Activated naive CD4-positive, alpha-beta T cell treated with anti-CD3 and anti-CD28 coated beads, Interleukin-2, amount 10 ng/mL, durations not matched to agents 7 days and 5 days (primary cell): Measurements from ENCODE around the gene ODAD2.

Source experiments
- CTCF ChIA-PET: fragments of 350-600 bp; sonication (Branson Sonifier 250); formaldehyde crosslinking; loops from one replicate; lab custom pipeline; 2021; ENCODE audit warnings: antibody characterized with exemption; lab: Charles Lee
- DNase-seq: peaks from one replicate; pipeline ENCODE4 v3.0.0-alpha.2; 2020
- H3K27ac Mint-ChIP-seq: one replicate; pipeline ENCODE4 v1.8.0; 2021; ENCODE audit warnings: mild to moderate bottlenecking, moderate library complexity, mixed read lengths
- H3K27me3 Mint-ChIP-seq: one replicate; pipeline ENCODE4 v1.8.0; 2021; ENCODE audit warnings: mild to moderate bottlenecking, mixed read lengths
- H3K36me3 Mint-ChIP-seq: one replicate; pipeline ENCODE4 v1.8.0; 2021; ENCODE audit warnings: mixed read lengths
- H3K4me1 Mint-ChIP-seq: one replicate; pipeline ENCODE4 v1.8.0; 2021; ENCODE audit warnings: mixed read lengths
- H3K4me3 Mint-ChIP-seq: one replicate; pipeline ENCODE4 v1.8.0; 2021; ENCODE audit warnings: mild to moderate bottlenecking, moderate library complexity, mixed read lengths
- H3K9me3 Mint-ChIP-seq: one replicate; pipeline ENCODE4 v1.8.0; 2021; ENCODE audit warnings: mixed read lengths

Gene ODAD2

GRCh38 chr10:27861781-27862180 lies 137.1 kb downstream of the ODAD2 start:
- Mint-ChIP-seq H3K4me3 (no peak overlapping the region), H3K27ac (no peak overlapping the region), H3K36me3 (no peaks in the 10 kb centered on the region), H3K4me1 (no peaks in the 10 kb centered on the region), H3K9me3 (no peaks in the 10 kb centered on the region), H3K27me3 (no peaks in the 10 kb centered on the region)
- DNase-seq = no peak
- CTCF ChIA-PET = no interaction called here

DNA sequence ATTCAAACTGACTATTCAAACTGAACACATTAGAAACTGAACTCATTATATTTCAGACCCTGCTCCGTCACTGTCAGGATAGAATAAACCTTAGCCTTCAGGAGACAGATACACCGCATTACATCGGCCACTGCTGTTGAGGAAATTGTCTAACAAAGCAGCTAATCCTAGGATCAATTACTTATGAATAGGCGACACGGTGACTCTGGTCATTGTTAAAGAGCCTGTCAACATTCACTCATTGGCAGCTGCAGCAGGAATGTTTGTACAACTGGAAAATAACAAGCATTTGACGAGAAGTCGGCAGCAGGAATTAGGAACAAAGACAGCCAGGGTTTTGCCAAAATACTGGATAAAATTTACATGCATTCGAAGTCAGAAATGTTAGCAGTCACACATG lies 141.3 kb downstream of the ODAD2 start:
- no peaks in the 10 kb centered on the region for H3K27me3 Mint-ChIP-seq
- H3K9me3 Mint-ChIP-seq = no peaks in the 10 kb centered on the region
- H3K27ac Mint-ChIP-seq = no peak overlapping the region
- no peak overlapping the region for H3K4me3 Mint-ChIP-seq
- H3K36me3 Mint-ChIP-seq = no peaks in the 10 kb centered on the region
- no peaks in the 10 kb centered on the region for H3K4me1 Mint-ChIP-seq
- DNase-seq = no peak
- CTCF ChIA-PET = no interaction called here

DNA sequence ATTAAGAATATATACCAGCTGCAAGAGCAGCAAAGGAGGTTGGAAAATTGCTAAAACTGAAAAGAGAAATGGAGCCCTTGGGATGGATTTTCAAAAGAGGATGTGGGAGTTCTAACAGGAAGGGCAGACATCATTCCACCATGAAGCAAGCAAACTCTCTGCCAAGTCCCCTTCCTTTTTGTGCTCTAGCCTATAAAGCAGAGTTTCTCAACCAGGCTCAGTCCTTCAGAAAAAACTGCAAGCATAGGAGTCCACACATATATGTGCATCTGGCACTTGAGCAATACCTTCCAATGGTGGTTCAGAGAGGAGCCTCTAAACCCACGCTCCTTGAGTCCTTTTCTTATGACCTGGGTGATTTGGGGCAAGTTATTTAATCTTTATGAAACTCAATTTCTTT lies 154.7 kb downstream of the ODAD2 start:
- H3K4me3 Mint-ChIP-seq = no peak overlapping the region
- H3K27me3 Mint-ChIP-seq = no peaks in the 10 kb centered on the region
- CTCF ChIA-PET = no interaction called here
- peaks cover 4% of the 10 kb centered on the region for H3K9me3 Mint-ChIP-seq
- no peaks in the 10 kb centered on the region for H3K4me1 Mint-ChIP-seq
- no peak for DNase-seq
- no peak overlapping the region for H3K27ac Mint-ChIP-seq
- no peaks in the 10 kb centered on the region for H3K36me3 Mint-ChIP-seq

- Mint-ChIP-seq H3K27me3 (peaks cover 3% of the 10 kb centered on the region), H3K4me1 (no peaks in the 10 kb centered on the region), H3K27ac (no peak overlapping the region), H3K4me3 (no peak overlapping the region), H3K9me3 (no peaks in the 10 kb centered on the region), H3K36me3 (no peaks in the 10 kb centered on the region)
- no peak for DNase-seq
- CTCF ChIA-PET = no interaction called here
Observed at GRCh38 chr10:27838901-27839300, 160.0 kb downstream of the ODAD2 start.

DNA sequence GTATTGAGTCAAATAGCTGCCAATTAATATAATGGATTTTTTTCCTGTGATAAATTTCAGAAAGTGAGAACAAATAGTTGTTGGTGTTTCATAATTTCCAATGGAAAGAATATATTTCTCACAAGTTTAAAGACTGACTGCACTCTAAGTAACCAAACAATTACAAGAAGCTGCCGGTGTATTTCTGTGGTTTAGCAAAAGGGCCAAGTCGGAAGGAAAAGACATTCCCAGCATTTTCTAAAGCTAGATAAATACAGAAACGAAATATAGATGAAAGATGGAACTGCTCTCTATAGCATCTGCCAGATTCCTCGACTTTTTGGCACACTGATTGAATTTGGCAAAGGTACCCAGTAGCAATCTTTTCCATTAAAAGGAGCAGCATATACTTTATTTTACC lies 160.5 kb downstream of the ODAD2 start:
- H3K36me3 Mint-ChIP-seq = no peaks in the 10 kb centered on the region
- H3K4me3 Mint-ChIP-seq = no peak overlapping the region
- H3K27me3 Mint-ChIP-seq = peaks cover 3% of the 10 kb centered on the region
- no peak for DNase-seq
- H3K27ac Mint-ChIP-seq = no peak overlapping the region
- no peaks in the 10 kb centered on the region for H3K4me1 Mint-ChIP-seq
- CTCF ChIA-PET = no interaction called here
- no peaks in the 10 kb centered on the region for H3K9me3 Mint-ChIP-seq

DNA sequence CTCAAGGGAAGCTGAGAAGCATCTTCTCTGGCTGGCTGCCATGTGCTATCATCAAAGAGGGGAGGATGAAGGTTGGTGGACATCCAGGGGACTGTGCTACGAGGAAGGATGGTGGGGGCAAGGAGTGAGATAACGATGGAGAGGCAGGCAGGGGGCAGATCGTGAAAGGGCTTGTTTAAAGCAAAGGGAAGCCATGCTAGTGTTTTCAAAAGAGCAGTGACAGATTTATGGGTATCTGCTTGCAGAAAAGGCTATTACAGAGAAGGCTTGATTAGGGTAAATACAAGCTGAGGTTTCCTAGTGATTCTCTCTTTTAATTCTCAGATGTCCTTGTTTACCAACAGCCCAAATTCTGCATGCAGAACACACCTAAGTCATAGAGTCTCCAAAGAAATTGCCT lies 164.4 kb downstream of the ODAD2 start:
- peaks cover 3% of the 10 kb centered on the region for H3K27me3 Mint-ChIP-seq
- CTCF ChIA-PET = no interaction called here
- no peaks in the 10 kb centered on the region for H3K4me1 Mint-ChIP-seq
- H3K9me3 Mint-ChIP-seq = no peaks in the 10 kb centered on the region
- H3K4me3 Mint-ChIP-seq = no peak overlapping the region
- no peaks in the 10 kb centered on the region for H3K36me3 Mint-ChIP-seq
- DNase-seq = no peak
- H3K27ac Mint-ChIP-seq = no peak overlapping the region

DNA sequence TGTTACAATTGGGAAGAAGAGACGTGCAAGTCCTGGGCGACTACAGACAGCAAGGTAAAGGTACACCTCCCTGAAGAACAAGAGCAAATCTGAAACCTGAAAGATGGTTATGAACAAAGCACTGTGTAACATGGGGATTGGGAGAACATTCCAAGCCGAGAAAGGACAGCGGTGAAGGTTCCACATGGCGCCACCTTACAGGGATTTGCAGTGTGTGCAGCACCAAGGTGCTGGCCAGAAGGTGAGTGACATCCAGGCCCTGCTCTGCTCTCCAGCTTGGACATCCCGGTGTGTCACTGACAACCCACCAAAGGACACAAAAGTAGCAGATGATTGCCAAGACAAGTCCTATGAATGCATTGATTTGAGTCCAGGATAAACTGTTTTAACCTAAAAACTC lies 165.1 kb downstream of the ODAD2 start:
- CTCF ChIA-PET = no interaction called here
- H3K36me3 Mint-ChIP-seq = no peaks in the 10 kb centered on the region

GRCh38 chr10:27832826-27833225 lies 166.1 kb downstream of the ODAD2 start:
- Mint-ChIP-seq H3K4me3 (no peak overlapping the region), H3K4me1 (no peaks in the 10 kb centered on the region), H3K27ac (no peak overlapping the region), H3K9me3 (no peaks in the 10 kb centered on the region), H3K27me3 (peaks cover 3% of the 10 kb centered on the region), H3K36me3 (no peaks in the 10 kb centered on the region)
- no peak for DNase-seq
- CTCF ChIA-PET = no interaction called here

More for the DNA sequence above, 165.1 kb downstream of the ODAD2 start:
- H3K27me3 Mint-ChIP-seq = peaks cover 3% of the 10 kb centered on the region
- DNase-seq = no peak
- no peaks in the 10 kb centered on the region for H3K9me3 Mint-ChIP-seq
- no peaks in the 10 kb centered on the region for H3K4me1 Mint-ChIP-seq
- H3K4me3 Mint-ChIP-seq = no peak overlapping the region
- no peak overlapping the region for H3K27ac Mint-ChIP-seq

DNA sequence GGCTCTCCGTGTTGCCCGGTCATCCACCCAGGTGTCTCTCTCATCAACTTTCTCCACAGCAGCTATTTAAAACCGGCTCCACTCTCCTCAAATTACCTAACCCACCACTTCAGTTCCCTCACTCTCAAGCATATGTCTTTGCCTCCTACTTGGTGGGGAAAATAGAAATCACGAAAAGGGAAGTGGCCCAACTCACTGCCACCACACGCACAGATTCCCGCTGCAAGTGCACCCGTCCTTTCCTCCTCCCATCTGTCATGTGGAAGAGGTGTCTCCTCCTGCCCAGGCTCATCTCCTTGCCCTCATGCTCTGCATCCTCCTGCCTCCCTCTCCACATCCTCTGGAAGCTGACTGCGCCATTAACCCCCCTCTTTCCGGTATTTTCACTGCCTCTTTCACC lies 172.5 kb downstream of the ODAD2 start:
- CTCF ChIA-PET = interaction anchor here (0.6 kb wide), 1 partner anchor 65 kb away, joined by 3 read pairs; no protein-coding TSS in a partner anchor
- no peak overlapping the region for H3K4me3 Mint-ChIP-seq
- no peak overlapping the region for H3K27ac Mint-ChIP-seq
- no peaks in the 10 kb centered on the region for H3K9me3 Mint-ChIP-seq
- no peak for DNase-seq
- H3K4me1 Mint-ChIP-seq = no peaks in the 10 kb centered on the region
- no peaks in the 10 kb centered on the region for H3K36me3 Mint-ChIP-seq
- H3K27me3 Mint-ChIP-seq = no peaks in the 10 kb centered on the region

- no peak overlapping the region for H3K27ac Mint-ChIP-seq
- CTCF ChIA-PET = no interaction called here
- DNase-seq = no peak
- H3K4me1 Mint-ChIP-seq = no peaks in the 10 kb centered on the region
- no peaks in the 10 kb centered on the region for H3K27me3 Mint-ChIP-seq
- H3K36me3 Mint-ChIP-seq = no peaks in the 10 kb centered on the region
- no peaks in the 10 kb centered on the region for H3K9me3 Mint-ChIP-seq
- H3K4me3 Mint-ChIP-seq = no peak overlapping the region
Observed at GRCh38 chr10:27822301-27822700, 176.6 kb downstream of the ODAD2 start.

- H3K4me3 Mint-ChIP-seq = no peak overlapping the region
- no peak for DNase-seq
- H3K9me3 Mint-ChIP-seq = no peaks in the 10 kb centered on the region
- no peaks in the 10 kb centered on the region for H3K4me1 Mint-ChIP-seq
- H3K27ac Mint-ChIP-seq = no peak overlapping the region
- CTCF ChIA-PET = no interaction called here
- no peaks in the 10 kb centered on the region for H3K36me3 Mint-ChIP-seq
- H3K27me3 Mint-ChIP-seq = no peaks in the 10 kb centered on the region
Observed at GRCh38 chr10:27820637-27821036, 178.2 kb downstream of the ODAD2 start.

DNA sequence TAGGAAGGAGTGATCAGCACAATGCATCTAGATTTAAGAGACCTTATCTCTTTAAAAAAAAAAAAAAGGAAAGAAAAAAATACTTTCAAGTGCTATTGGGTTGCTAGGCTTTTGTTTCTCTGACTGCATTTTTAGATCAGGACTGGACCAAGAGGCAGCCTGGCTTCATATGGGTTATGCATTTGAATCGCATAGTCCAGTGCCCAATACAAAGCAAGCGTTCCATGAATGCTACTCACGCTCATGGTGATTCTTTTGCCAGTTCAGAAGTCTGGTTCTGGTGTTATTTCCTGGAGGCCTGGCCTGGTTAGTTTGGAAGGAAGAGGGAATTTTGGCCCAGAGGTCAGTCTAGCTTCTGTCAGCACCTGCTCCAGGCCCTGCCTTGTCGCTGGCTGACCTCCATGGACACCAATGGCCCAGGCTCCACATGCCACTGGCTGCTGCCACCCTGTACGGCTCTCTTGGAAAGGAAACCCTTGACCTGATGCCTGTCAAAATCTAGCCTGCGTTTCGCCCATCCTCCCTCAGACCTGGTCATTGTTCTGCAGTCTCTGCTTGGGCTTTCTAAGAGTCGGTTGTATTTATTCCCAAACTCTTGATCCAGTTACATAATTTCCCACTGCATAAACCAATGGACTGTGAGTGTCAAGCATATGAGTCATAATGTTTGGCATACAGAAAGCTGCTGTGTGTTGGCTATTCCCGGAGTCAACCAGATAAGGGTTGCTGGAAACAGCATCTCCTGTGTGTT lies 178.9 kb downstream of the ODAD2 start:
- no peak for DNase-seq
- no peaks in the 10 kb centered on the region for H3K36me3 Mint-ChIP-seq
- no peaks in the 10 kb centered on the region for H3K9me3 Mint-ChIP-seq

GRCh38 chr10:27816320-27816719 lies 182.6 kb downstream of the ODAD2 start:
- no peak overlapping the region for H3K27ac Mint-ChIP-seq
- no peaks in the 10 kb centered on the region for H3K4me1 Mint-ChIP-seq
- no peaks in the 10 kb centered on the region for H3K36me3 Mint-ChIP-seq
- CTCF ChIA-PET = interaction anchor here (1.2 kb wide), 1 partner anchor 9 kb away, joined by 3 read pairs; no protein-coding TSS in a partner anchor
- no peaks in the 10 kb centered on the region for H3K27me3 Mint-ChIP-seq
- no peak overlapping the region for H3K4me3 Mint-ChIP-seq
- DNase-seq = no peak
- H3K9me3 Mint-ChIP-seq = no peaks in the 10 kb centered on the region

More for the DNA sequence above, 178.9 kb downstream of the ODAD2 start:
- Mint-ChIP-seq H3K4me1 (no peaks in the 10 kb centered on the region), H3K27ac (no peak overlapping the region), H3K4me3 (no peak overlapping the region), H3K27me3 (no peaks in the 10 kb centered on the region)
- CTCF ChIA-PET = no interaction called here

- Mint-ChIP-seq H3K27me3 (no peaks in the 10 kb centered on the region), H3K4me1 (no peaks in the 10 kb centered on the region), H3K9me3 (no peaks in the 10 kb centered on the region), H3K4me3 (no peak overlapping the region), H3K27ac (no peak overlapping the region), H3K36me3 (no peaks in the 10 kb centered on the region)
- CTCF ChIA-PET = no interaction called here
- no peak for DNase-seq
Observed at GRCh38 chr10:27815846-27816245, 183.0 kb downstream of the ODAD2 start.

GRCh38 chr10:27815261-27815660 lies 183.6 kb downstream of the ODAD2 start:
- CTCF ChIA-PET = no interaction called here
- Mint-ChIP-seq H3K4me1 (no peaks in the 10 kb centered on the region), H3K9me3 (no peaks in the 10 kb centered on the region), H3K27me3 (no peaks in the 10 kb centered on the region), H3K4me3 (no peak overlapping the region), H3K27ac (no peak overlapping the region), H3K36me3 (no peaks in the 10 kb centered on the region)
- DNase-seq = no peak
